GM18868 (cell line): ENCODE measurements around the gene STRBP.

Experiments
- ATAC-seq: cut with Tn5 transposase; IDR thresholded peaks from one replicate; pipeline ENCODE4 v1.9.1; 2021; ENCODE audit warnings: mild to moderate bottlenecking, moderate library complexity; ENCODE audit not compliant: unreplicated experiment

STRBP gene

DNA sequence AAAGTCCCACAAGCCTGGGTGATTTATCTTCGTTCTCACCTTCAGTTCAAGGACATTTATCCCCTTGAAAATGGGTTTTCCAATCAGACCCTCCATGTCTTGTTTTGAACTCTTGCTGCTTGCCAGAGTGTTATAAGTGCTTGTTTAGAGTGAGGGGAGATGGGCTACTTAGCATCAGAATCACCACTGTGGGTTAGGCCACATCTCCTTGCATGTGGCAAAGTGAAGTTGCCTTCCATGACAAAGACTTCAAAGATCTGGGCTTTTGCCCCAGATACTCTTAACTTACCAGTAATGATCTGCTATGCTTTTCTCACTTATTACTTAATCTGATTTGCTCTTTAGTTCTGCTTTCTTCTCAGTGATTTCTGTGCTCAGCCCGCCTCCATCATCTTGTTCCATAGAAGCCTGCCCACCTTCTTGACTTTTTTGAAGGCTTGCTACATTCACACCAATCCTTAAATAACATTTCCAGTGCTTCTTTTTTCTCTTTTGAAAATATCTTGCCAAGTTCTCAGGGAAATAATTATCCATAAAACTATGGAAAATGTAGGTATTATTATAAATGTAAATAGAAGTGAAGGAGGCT, 195.9 kb downstream of the STRBP start:
- ATAC-seq = no peak
